GM23248 (cell line): ENCODE results near the gene VWF.

Source experiments
- EZH2 ChIP-seq: fragments of 200-600 bp; sonication (generic); IDR thresholded peaks from 2 replicates; pipeline ENCODE4 v1.6.1; 2018; ENCODE audit warnings: antibody characterized with exemption, mild to moderate bottlenecking; ENCODE audit not compliant: insufficient read depth, poor library complexity, severe bottlenecking
- EZH2phosphoT487 ChIP-seq: fragments of 200-600 bp; sonication (generic); IDR thresholded peaks from 2 replicates; pipeline ENCODE4 v1.6.1; 2018; ENCODE audit warnings: antibody characterized with exemption, moderate library complexity, mild to moderate bottlenecking, low read depth; ENCODE audit not compliant: insufficient read depth

GRCh38 chr12:5916785-5917290 lies 207.6 kb downstream of the VWF start:
- no peak for TF ChIP-seq EZH2
- no peak for TF ChIP-seq EZH2phosphoT487
